SK-N-DZ (cell line): ENCODE results near the gene UST.
A peak's percentile ranks its signal among the peaks of the same experiment; 100 is the strongest.
"Not testable (repeated sequence)": the region's sequence is repeated elsewhere in the genome, so short reads cannot be mapped to it uniquely, and the experiment has no call there.

Experiments
- DNase-seq: peaks from one replicate; pipeline ENCODE4 v3.0.0-alpha.2; 2015; ENCODE audit warnings: low spot score

The UST gene

DNA sequence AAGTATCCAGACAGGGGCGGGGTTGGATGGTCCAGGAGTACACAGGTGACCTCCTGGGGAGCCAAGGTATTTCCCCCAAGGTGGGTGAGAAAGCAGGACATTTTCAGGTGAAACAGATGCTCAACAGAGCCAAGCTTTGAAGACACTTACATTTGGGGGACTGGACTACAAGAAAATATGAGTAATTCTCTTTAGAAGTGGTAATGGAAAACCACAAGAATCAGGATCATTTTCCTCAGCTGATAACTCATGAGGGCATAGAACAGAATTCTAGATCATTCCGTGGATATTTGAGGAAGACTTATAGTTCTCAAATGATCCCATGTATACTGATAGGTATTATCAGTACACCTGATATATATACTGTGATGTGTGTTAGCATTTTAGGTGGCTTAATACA is 89.9 kb downstream of the UST start:
- no peak for DNase-seq

- DNase-seq, result no peak
These were observed 91.1 kb downstream of the UST start for GRCh38 chr6:148837941-148838340.

- DNase-seq, result no peak
These were observed 92.2 kb downstream of the UST start for GRCh38 chr6:148839044-148839443.

DNA sequence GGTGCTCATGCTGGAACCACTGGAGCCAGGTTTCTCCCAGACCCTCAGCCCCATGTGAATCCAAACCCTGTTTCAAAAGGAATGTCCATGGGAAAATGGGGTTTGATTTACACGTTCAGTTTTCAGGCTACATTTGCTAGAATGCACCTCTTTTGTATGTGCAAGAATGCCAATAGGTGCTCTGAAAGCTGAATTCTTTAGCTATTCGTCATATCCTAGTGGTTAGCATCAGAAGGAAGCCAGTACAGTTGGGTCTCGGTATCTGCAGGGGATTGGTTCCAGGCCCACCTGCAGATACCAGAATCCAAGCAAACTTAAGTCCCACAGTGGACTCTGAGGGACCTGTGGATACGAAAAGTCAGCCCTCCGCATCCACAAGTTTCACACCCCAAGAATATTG is 93.4 kb downstream of the UST start:
- no peak for DNase-seq

- DNase-seq, result no peak
These were observed 95.6 kb downstream of the UST start for GRCh38 chr6:148842296-148843019.

DNA sequence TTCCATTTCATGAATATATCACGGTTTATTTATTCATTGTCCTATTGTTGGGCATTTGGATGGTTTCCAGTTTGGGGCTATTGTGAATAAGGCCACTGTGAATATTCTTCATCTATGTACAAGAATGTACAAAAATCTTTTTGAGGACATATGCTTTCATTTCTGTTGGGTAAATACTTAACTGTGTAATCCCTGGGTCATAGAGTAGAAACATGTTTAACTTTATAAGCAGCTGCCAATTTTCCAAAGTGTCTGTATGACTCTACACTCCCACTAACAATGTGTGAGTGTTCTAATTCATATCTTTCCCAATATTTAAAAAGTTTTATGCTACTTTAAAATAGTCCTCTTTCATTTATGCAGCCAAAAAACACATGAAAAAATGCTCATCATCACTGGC is 98.6 kb downstream of the UST start:
- no peak for DNase-seq

DNA sequence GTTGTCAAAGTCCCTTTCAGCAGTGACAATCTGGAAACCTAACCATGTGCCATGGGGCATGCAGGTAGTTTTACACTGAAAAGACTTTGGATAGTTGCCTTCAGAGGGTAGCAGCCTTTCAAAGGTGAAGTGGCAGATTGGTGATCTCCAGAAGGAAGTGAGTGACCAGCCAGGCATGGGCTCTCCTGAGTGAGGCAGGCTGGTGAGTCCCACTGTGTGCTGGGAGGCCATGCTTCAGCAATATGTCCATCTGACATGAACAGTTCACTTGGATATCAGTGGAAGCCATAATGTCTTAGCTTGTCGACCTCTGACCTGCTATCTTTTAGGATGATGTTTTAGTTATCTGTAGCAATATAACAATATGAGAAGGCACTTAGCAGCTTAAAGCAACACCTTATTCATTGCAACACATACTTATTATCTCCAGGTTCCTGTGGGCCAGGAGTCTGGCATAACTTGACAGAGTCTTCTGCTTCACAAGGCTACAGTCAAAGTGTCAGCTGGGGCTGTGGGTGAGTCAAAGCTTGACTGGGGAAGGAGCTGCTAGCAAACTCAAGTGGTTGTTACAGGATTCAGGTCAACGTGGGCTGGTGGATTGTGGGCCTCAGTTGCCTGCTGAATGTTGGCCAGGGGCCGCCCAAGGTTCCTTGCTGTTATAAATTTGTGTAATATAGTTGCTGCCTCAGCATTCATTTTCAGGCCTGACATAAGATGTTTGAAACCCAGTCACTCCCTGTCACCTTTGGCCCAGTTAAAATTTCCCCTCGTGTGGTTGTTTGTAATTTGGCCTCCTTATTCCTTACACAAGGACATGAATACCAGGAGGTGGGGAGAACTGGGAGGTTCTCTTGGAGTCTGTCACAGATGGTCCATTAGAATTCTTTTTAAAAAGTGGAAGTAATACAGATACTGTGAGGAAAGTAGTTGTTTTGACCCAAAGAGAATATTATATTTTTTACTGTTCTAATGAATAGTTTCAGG is 100.2 kb downstream of the UST start:
- DNase-seq, result no peak

GRCh38 chr6:148848915-148849314 is 102.1 kb downstream of the UST start:
- no peak for DNase-seq

DNA sequence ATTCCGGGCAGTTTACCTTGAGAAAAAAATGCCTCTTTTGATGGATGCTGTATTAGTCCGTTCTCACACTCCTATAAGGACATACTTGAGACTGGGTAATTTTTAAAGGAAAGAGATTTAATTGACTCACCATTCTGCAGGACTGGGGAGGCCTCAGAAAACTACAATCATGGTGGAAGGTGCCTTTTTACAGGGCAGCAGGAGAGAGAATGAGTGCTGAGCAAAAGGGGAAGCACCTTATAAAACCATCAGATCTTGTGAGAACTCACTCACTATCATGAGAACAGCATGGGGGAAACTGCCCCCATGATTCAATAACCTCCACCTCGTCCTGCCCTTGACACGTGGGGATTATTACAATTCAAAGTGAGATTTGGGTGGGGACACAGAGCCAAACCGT is 102.6 kb downstream of the UST start:
- DNase-seq, result not testable (repeated sequence)

GRCh38 chr6:148850964-148851363 is 104.1 kb downstream of the UST start:
- no peak for DNase-seq

- peak; percentile 10 for DNase-seq
These were observed 105.1 kb downstream of the UST start for GRCh38 chr6:148851683-148852556.

GRCh38 chr6:148852688-148853087 is 105.9 kb downstream of the UST start:
- no peak for DNase-seq

GRCh38 chr6:148853113-148853512 is 106.3 kb downstream of the UST start:
- DNase-seq, result not testable (repeated sequence)

DNA sequence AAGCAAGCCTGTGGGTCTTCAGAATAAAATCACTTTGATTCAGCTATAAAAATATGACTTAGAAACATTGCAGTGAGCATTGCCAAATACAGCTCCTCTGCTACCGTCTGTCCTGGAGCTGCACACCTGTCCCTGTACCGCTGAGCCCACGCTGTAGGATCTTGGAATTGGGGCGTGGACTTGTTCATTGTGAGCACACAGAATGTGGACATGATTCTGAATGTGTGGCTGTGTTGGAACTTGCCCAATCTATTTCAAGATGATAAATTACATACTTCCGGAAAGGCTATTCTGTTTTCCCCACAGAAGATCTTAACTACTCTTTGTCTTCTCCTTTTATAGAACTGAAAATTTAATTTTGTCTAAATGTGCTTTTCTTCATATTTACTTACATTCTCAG is 107.3 kb downstream of the UST start:
- DNase-seq, result no peak

- no peak for DNase-seq
These were observed 108.2 kb downstream of the UST start for GRCh38 chr6:148854992-148855391.

GRCh38 chr6:148855744-148856143 is 108.9 kb downstream of the UST start:
- DNase-seq, result no peak

- DNase-seq, result no peak
These were observed 111.1 kb downstream of the UST start for GRCh38 chr6:148857798-148858390.

DNA sequence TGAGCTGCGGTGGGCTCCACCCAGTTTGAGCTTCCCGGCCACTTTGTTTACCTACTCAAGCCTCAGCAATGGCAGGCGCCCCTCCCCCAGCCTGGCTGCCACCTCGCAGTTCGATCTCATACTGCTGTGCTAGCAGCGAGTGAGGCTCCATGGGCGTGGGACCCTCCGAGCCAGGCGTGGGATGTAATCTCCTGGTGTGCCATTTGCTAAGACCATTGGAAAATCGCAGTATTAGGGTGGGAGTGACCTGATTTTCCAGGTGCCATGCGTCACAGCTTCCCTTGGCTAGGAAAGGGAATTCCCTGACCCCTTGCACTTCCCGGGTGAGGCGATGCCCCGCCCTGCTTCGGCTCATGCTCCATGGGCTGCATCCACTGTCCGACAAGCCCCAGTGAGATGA is 117.3 kb downstream of the UST start:
- DNase-seq, result not testable (repeated sequence)

GRCh38 chr6:148864941-148865340 is 118.1 kb downstream of the UST start:
- DNase-seq, result no peak

DNA sequence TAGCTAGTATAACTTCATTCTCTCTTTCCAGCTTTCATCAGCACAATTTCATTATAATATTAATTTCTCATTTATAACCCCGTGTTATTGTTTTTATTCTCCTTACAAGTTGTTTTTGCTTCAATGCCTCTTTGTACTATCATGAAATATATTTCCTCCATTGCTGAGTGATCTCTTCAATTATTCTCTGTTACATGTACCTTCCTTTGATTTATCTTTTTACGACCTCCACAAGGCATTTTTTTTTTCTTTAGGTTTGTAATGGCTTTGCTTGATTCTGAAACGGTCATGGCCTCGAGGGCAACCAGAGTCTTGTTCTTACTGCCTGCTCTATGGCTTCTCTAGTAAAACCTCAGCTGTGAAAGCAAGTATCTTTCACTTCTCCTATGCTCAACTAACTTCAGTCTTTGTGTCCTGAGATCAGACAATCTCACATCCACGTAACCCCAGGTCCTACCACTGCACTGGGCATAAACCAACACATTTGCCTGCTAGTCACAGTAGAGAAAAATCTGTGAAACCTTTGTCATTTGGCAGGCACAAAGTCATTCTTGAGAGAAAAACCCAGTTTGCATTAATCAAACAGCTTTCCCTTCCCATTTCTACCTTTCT is 119.9 kb downstream of the UST start:
- no peak for DNase-seq

DNA sequence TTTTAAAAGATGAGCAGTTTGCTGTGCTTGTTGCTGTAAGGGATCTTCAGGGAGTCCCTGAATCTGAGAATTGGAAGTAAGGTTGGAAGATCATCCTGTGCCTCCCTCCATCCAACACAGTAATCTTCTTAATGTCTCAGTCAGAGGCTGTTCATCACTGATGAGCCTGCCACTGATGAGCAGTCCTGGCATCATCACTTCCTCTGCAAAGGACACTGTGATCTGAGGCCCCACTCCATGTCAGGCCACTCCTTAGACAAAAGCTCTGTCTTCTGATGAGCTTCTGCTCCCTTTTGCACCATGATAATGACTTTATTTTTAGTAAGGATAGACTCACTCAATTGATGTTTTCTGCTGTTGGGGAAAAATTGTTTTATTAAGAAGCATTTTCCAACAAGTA is 121.0 kb downstream of the UST start:
- DNase-seq, result no peak
